Stimulated activated CD8-positive, alpha-beta memory T cell treated with anti-CD3 and anti-CD28 coated beads, Interleukin-15, amount 100 ng/mL, for 1 hour (primary cell): ENCODE results near the gene MUC4.
"Not testable (repeated sequence)": the region's sequence is repeated elsewhere in the genome, so short reads cannot be mapped to it uniquely, and the experiment has no call there.

Experiments used
- DNase-seq: peaks from one replicate; pipeline ENCODE4 v3.0.0-alpha.2; 2020; ENCODE audit warnings: low read depth

Gene MUC4

DNA sequence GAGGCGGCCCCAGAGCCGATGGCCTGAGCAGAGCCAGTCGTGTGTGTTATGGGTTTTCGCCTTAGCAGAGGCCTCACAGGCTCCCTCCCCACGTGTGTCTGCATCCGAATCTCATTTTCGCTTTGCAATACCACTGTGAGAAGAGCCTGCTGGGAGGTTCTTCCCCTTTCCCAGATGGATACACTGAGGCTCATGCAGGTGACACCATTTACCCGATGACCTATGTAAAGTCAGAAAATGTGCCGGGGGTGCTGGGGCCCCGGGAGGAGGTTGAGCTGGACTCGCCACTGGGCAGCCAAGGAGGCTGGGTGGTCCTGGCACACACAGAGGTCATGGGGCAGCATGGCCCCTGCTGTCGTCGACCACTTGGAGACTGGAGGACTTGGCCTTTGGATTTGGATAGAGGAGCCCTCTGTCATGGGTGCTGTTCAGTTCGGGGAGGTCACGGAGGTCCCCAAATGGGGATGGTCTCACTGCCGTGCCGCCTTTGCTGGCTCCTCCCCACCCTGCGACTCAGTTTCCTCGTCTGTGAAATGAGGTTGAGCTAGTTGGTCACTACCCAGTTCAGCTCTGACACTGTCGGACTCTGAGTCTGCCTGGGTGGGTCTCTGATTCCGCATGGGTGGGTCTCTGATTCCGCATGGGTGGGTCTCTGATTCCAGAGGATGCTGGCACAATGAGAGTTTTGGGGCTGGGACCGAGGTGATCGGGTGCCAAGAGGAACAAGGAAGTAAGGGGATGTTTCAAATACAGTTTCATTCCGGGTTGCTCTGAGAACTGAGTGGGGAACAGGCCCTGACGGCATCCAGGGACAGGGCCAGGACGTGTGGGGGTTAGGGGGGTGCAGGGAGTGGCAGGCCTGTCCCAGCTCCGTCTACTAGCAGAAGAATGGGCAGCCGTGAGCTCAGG, 23.2 kb upstream of the MUC4 start:
- DNase-seq = no peak

GRCh38 chr3:195829897-195830254, 18.1 kb upstream of the MUC4 start:
- no peak for DNase-seq

DNA sequence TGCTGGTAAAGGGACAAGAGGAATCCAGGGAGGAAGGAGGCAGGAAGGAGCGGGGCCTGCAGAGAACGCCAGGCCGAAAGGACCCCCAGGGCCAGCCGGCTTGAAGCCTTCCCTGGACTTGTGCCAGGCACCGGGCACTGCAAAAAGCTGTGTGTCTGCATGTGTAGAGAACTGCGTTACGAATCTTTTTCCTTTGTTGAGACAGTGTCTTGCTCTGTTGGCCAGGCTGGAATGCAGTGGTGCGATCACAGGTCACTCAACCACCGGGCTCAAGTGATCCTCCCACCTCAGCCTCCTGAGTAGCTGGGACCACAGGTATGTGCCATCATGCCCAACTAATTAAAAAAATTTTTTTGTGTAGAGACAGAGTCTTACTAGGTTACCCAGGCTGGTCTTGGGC, 17.0 kb upstream of the MUC4 start:
- DNase-seq = no peak

DNA sequence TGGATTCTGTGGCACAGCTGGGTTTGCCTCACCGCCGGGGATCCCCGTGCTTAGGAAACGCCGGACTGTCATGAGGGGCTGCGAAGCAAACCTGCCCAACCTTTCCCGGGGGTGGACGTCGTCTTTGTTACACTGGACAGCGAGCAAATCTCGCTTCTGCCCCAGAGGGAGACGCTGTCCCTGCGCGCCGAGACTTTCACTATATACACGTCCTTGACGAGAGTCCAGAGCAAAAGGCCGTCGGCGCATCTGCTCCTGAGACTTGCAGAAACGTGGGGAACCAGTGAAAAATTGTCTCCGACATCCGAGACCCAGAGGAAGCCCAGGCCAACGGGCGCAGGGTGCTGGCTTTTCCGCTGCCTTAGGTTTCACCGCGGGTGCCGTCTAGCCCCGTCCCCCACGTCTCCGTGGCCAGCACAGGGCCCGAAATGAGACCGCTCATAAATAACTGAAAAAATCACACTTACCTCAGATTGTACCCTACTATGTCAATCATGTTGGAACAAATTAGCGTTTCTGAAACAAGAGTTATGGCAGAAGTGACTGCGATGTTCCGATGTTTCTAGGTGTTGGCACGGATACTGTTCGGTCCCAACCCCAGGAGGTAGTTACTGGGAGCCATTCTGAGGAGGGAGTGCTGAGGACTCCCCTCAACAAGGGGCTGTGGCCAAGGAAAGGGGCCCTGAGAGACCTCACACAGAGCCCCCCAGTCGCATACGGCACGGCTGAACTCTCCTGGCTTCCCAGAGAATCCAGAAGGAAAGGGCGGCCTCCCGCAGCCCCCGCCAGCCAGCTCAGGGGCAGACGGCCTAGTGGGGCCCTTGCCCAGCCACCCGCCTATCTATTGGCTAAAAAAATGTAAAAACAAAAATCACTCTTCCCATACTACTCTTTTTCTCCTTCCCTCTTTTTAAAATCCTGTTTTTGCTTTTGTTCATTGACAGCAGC, 14.4 kb upstream of the MUC4 start:
- no peak for DNase-seq

- DNase-seq = no peak
These were observed 13.5 kb upstream of the MUC4 start for GRCh38 chr3:195825191-195825588.

- not testable (repeated sequence) for DNase-seq
These were observed 12.9 kb upstream of the MUC4 start for GRCh38 chr3:195824425-195825190.

GRCh38 chr3:195823999-195824398, 12.3 kb upstream of the MUC4 start:
- no peak for DNase-seq

DNA sequence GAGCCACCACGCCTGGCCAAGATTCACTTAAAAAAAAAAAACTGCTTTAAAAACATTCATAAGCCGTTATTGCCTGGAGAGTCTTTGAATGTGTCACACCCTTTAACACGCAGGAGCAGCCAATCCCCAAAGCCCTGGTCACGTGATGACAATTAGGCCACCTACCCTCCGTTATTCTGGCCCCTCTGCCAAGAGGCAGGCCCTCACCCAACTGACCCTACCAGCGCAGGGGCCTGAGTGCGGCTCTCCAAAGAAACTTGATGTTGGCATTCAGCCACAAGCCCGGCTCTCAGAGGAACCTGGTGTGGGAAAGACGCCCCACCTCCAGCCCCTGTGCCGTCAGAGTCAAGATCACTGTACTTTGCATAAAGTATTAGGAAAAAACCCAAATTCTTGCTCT, 11.6 kb upstream of the MUC4 start:
- no peak for DNase-seq

- DNase-seq = no peak
These were observed 10.5 kb upstream of the MUC4 start for GRCh38 chr3:195822131-195822696.

DNA sequence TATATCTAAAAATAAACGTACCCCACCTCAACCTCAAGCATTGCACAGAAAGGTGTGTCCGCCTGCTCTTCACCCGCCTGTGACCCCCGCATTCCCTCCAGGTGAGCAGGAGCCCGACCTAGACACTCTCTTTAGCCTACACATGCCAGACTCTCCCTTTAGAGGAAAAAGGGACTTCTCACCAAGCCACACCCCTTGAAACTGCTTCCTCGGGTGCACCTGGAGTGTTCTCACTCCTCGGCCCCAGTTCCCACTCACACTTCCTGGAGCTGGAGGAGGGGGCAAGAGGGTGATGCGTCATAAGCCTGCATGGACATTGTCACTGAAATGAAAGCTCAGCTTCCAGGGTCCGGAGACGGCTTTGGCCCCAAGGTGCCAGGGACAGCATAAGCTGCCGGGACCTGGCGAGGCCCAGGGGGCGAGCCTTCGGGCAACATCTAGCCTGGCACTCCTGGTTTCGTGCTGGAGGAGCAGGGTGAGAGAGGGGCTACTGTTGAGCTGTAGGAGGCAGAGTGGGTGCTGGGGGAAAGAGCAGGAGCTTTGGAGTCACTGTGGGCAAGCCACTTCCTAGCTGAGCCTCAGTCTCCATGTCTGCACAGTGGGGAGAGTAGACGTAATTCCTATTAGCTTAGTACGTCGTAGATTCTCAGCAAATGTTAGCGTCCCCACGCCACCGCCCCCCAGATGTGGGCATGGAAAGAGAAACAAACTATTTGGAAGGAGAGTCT, 9.8 kb upstream of the MUC4 start:
- no peak for DNase-seq

DNA sequence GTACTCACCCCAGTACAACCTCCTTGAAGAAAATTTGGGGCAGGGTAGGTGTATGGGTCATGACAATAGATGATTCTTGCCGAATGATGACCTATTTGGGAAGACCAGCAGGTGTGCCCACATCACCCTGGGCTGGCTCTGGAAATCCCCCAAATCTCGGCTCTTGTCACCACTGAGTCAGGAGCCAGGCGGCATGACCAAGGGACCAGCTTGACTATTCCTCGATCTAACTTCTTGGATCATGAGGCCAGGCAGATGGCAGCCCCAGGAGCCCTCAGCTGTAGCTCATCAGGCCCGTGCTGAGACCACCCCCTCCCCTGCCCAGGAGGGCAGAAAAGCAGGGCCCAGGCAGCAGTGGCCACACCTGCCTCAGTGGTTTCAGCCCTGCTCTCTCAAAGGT, 9.2 kb upstream of the MUC4 start:
- DNase-seq = no peak

GRCh38 chr3:195820186-195820585, 8.5 kb upstream of the MUC4 start:
- no peak for DNase-seq

- DNase-seq = no peak
These were observed 6.6 kb upstream of the MUC4 start for GRCh38 chr3:195818301-195818700.

DNA sequence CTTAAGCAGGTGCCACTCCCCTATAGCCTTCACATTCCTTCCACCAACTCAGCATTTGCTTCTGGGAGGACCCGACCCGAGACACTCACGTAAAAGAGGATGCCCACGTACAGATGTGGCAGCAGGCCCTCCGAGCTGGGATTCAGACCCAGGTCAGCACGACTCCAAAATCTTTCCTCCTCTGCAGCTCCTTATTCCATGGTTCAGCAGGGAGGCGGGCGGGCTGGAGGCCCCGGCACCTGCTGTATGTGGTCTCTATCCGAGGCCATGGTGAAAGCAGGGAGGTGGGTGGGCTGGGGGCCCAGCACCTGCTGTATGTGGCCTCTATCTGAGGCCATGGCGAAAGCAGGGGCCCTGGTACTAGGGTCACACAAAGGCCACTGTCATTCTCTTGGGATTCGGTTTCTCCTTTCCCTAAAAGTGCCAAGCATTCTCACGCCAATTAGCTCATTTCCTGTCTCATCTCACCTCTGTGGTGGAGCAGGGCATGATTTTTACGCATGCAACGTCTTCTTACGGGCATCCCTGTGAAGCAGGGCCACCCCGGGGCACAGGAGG, 5.9 kb upstream of the MUC4 start:
- no peak for DNase-seq

DNA sequence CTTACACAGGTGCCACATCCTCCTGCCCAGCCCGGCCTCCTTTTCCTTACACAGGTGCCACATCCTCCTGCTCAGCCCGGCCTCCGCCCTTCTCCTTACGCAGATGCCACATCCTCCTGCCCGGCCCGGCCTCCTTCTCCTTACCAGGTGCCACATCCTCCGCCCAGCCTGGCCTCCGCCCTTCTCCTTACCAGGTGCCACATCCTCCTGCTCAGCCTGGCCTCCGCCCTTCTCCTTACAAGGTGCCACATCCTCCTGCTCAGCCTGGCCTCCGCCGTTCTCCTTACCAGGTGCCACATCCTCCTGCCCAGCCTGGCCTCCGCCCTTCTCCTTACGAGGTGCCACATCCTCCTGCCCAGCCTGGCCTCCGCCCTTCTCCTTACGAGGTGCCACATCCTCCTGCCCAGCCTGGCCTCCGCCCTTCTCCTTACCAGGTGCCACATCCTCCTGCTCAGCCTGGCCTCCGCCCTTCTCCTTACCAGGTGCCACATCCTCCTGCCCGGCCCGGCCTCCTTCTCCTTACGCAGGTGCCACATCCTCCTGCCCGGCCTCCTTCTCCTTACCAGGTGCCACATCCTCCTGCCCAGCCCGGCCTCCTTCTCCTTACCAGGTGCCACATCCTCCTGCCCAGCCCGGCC, 4.7 kb upstream of the MUC4 start:
- DNase-seq = not testable (repeated sequence)

DNA sequence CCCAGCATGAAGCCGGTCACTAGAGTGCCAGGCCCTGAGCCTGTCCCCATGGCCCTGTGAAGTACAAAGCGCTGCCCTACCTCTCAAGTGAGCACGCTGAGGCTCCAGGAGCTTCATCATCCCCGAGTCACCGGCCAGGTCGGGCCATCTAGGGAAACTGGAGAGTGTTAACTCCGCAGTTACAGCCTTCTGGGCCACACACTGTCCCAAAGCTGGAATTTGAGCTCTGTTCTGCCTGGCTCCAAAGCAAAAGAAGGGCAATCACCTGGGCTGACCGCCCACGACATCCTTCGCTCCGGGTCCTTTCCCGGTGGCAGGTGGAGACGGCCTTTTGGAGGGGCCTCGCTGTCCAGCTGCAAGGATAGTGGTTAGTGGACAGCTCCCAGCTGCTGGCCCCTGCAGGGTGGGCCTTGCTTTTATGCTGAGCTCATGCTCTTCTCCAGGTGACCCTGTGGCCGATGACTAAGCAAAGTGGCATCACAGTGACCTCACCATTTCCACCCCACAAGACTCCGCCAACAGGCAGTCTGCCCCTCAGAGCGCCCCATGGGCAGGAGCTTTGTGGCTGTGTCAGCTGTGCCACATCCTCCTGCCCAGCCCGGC, 3.5 kb upstream of the MUC4 start:
- no peak for DNase-seq

- no peak for DNase-seq
These were observed 2.3 kb upstream of the MUC4 start for GRCh38 chr3:195813916-195814640.

DNA sequence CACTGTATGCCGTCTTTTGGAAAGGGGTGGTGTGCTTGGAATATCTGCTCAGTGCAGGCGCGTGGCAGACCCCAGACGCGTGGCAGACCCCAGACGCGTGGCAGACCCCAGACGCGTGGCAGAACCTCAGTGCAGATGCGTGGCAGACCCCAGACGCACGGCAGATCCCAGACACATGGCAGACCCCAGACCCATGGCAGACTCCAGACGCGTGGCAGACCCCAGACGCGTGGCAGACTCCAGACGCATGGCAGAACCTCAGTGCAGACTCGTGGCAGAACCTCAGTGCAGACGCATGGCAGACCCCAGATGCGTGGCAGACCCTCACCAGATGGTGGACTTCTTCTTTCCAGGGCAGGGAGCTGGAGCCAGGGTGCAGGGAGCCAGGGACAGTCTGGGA, 637 bp upstream of the MUC4 start:
- DNase-seq = no peak

- no peak for DNase-seq
These were observed 1.3 kb downstream of the MUC4 start for GRCh38 chr3:195810455-195810845.
